Breast epithelium (tissue), 3 donors: ENCODE measurements around the gene SCEL.

Experiments
- CTCF ChIP-seq, 3 donors: fragments of 450-650 bp; IDR thresholded peaks; one replicate each; pipeline ENCODE4 v1.5.1; 2016 to 2017; ENCODE audit warnings: antibody characterized with exemption in 3 of 3, mild to moderate bottlenecking in 3 of 3, moderate library complexity in 3 of 3
- POLR2A ChIP-seq: fragments of 450-650 bp; IDR thresholded peaks from one replicate; pipeline ENCODE4 v1.6.1; 2016; ENCODE audit warnings: antibody characterized with exemption, mild to moderate bottlenecking, moderate library complexity
- POLR2AphosphoS5 ChIP-seq, 3 donors: sonication (generic); formaldehyde crosslinking; IDR thresholded peaks; one replicate each; pipeline ENCODE4 v1.6.1; 2017; ENCODE audit warnings: antibody characterized with exemption in 3 of 3

GRCh38 chr13:77514336-77514726, 21.2 kb upstream of the SCEL start:
- TF ChIP-seq CTCF (IDR thresholded peaks at IDR 0.05) = no peak
- no peak for TF ChIP-seq POLR2A
- no peak for TF ChIP-seq POLR2AphosphoS5 (IDR thresholded peaks at IDR 0.05)
